T-cell (primary cell): ENCODE data around the gene CLIC3. TPM values are rescaled to one million over a fixed set of nuclear protein-coding genes. Genes with fewer than 3 reads are reported as not detected.

Experiments used
- ATAC-seq, 4 experiments: fragments of 200-7000 bp in 3 of 4; fragments of 150-1000 bp in 1 of 4; cut with Tn5 transposase; replicated peaks in 1 of 4; 1 replicate in 3 of 4; 2 replicates in 1 of 4; pipeline ENCODE4 v1.10.0; 2021; ENCODE audit warnings: moderate library complexity in 3 of 4, mild to moderate bottlenecking in 2 of 4, moderate number of reproducible peaks in 1 of 4
- CTCF ChIA-PET, 2 donors: fragments of 300-600 bp; sonication (Branson Sonifier 250); formaldehyde crosslinking; loops; one replicate each; lab custom pipeline; 2022; ENCODE audit warnings: antibody characterized with exemption in 2 of 2; lab: Charles Lee
- POLR2A ChIA-PET, 2 donors: fragments of 300-600 bp; sonication (Branson Sonifier 250); formaldehyde crosslinking; loops; one replicate each; lab custom pipeline; 2022; ENCODE audit warnings: antibody characterized with exemption in 2 of 2; lab: Charles Lee
- DNase-seq, 35 experiments: peaks; one replicate each; pipeline versions ENCODE4 v3.0.0 to v3.0.0-alpha.2; 2013 to 2023
- H3K27ac ChIP-seq: one replicate; pipeline ENCODE4 v1.5.1; 2013; ENCODE audit warnings: low read length
- H3K27me3 ChIP-seq, 2 experiments: replicated peaks in 1 of 2; 1 replicate in 1 of 2; 2 replicates in 1 of 2; pipeline versions ENCODE4 v1.6.1 to v1.7.0; 2013; ENCODE audit warnings: low read length in 1 of 2, mixed read lengths in 1 of 2; ENCODE audit not compliant: control insufficient read depth in 2 of 2, insufficient read depth in 2 of 2; ENCODE audit errors: extremely low read depth in 1 of 2
- H3K36me3 ChIP-seq, 2 donors: 1 replicate in 1 of 2; 2 replicates in 1 of 2; pipeline versions ENCODE4 v1.6.1 to v1.7.0; 2013; ENCODE audit warnings: low read length in 1 of 2; ENCODE audit not compliant: control insufficient read depth in 2 of 2, insufficient read depth in 1 of 2; ENCODE audit errors: extremely low read depth in 1 of 2
- H3K4me1 ChIP-seq, 2 experiments: 1 replicate in 1 of 2; 2 replicates in 1 of 2; pipeline versions ENCODE4 v1.6.1 to v1.7.0; 2013; ENCODE audit warnings: low read length in 2 of 2, mixed read lengths in 1 of 2; ENCODE audit not compliant: insufficient read depth in 2 of 2, control insufficient read depth in 1 of 2; ENCODE audit errors: extremely low read depth in 1 of 2
- H3K4me3 ChIP-seq, 2 donors: 1 replicate in 1 of 2; 2 replicates in 1 of 2; pipeline versions ENCODE4 v1.5.1 to v1.7.0; 2013; ENCODE audit warnings: mild to moderate bottlenecking in 2 of 2, low read length in 1 of 2, moderate library complexity in 1 of 2; ENCODE audit not compliant: control insufficient read depth in 1 of 2; ENCODE audit errors: extremely low read depth in 1 of 2
- H3K9me3 ChIP-seq: 2 replicates; pipeline ENCODE4 v1.7.0; 2013
- H3K27ac Mint-ChIP-seq, 2 donors: one replicate each; pipeline ENCODE4 v1.8.0; 2020 to 2021; ENCODE audit warnings: mild to moderate bottlenecking in 2 of 2, mixed read lengths in 2 of 2
- H3K27me3 Mint-ChIP-seq, 2 donors: one replicate each; pipeline ENCODE4 v1.8.0; 2021 to 2022; ENCODE audit warnings: mixed read lengths in 2 of 2
- H3K36me3 Mint-ChIP-seq: one replicate; pipeline ENCODE4 v1.8.0; 2021; ENCODE audit warnings: mixed read lengths
- H3K4me1 Mint-ChIP-seq, 3 donors: one replicate each; pipeline ENCODE4 v1.8.0; 2020 to 2022; ENCODE audit warnings: mixed read lengths in 3 of 3, mild to moderate bottlenecking in 1 of 3
- H3K4me3 Mint-ChIP-seq, 3 donors: one replicate each; pipeline ENCODE4 v1.8.0; 2020 to 2022; ENCODE audit warnings: mild to moderate bottlenecking in 3 of 3, mixed read lengths in 3 of 3, moderate library complexity in 3 of 3
- H3K9me3 Mint-ChIP-seq, 3 donors: one replicate each; pipeline ENCODE4 v1.8.0; 2020 to 2022; ENCODE audit warnings: mixed read lengths in 3 of 3
- WGBS: methylation state at CpG from one replicate; pipeline ENCODE4 v1.1.5; 2013; ENCODE audit warnings: missing lambda C conversion rate; ENCODE audit not compliant: insufficient coverage; 5-methylcytosine and 5-hydroxymethylcytosine counted together
- total RNA-seq, 35 experiments: library from RNA in 6 of 35; stranded (reverse) in 6 of 35; fragments of 120-200 nt in 1 of 35; gene quantifications; one replicate each; pipeline versions ENCODE4 v1.2.1 to v1.2.4 and lab custom pipeline; 2013 to 2026

The CLIC3 gene
- total RNA-seq, 5 donors from 2014 or later (not counting 1 experiment from before 2014, with no cell fraction given) = 5.4 to 24.7 (median 8.0) TPM

- Histone ChIP-seq H3K4me1 (peaks cover 5 to 58% of the 10 kb centered on the region in 2 experiments), H3K36me3 (no peaks in the 10 kb centered on the region), H3K9me3 (no peaks in the 10 kb centered on the region), H3K4me3 (no peak overlapping the region), H3K27me3 (peaks cover 0 to 20% of the 10 kb centered on the region in 2 experiments), H3K27ac (no peak overlapping the region)
- no peak for DNase-seq
- Mint-ChIP-seq H3K4me3 (no peak overlapping the region), H3K9me3 (no peaks in the 10 kb centered on the region), H3K36me3 (no peaks in the 10 kb centered on the region), H3K27ac (no peak overlapping the region), H3K27me3 (peaks cover 0 to 4% of the 10 kb centered on the region in 2 donors), H3K4me1 (peaks cover 18 to 32% (median 28%) of the 10 kb centered on the region in 3 donors)
- 84% methylated on average over 7 of the region's 20 CpGs for WGBS
- ChIA-PET CTCF (no interaction called here), POLR2A (no interaction called here)
- ATAC-seq = no peak
Observed at GRCh38 chr9:137001857-137002645, 5.7 kb upstream of the CLIC3 start.

GRCh38 chr9:137000177-137000930 is 4.0 kb upstream of the CLIC3 start:
- H3K27ac ChIP-seq = peak overlapping the region; percentile 59
- H3K9me3 ChIP-seq = no peaks in the 10 kb centered on the region
- Mint-ChIP-seq H3K9me3 (no peaks in the 10 kb centered on the region), H3K4me3 (peak overlapping the region; percentile 7 to 28 (median 25)), H3K27ac (peak overlapping the region; percentile 84 to 93), H3K27me3 (peaks cover 0 to 4% of the 10 kb centered on the region in 2 donors), H3K36me3 (no peaks in the 10 kb centered on the region), H3K4me1 (peaks cover 26 to 40% (median 36%) of the 10 kb centered on the region in 3 donors)
- 23% methylated on average over 5 of the region's 10 CpGs for WGBS
- peaks cover 13 to 64% of the 10 kb centered on the region in 2 experiments for H3K4me1 ChIP-seq
- no peaks in the 10 kb centered on the region for H3K36me3 ChIP-seq
- POLR2A ChIA-PET = no interaction called here
- CTCF ChIA-PET = interaction anchor here in 1 of 2 donors (1.1 kb wide), 1 partner anchor 29 kb away, joined by 3 read pairs; no protein-coding TSS in a partner anchor
- H3K4me3 ChIP-seq = no peak overlapping the region
- peak in 7 of 35 experiments; percentile 15 to 63 (median 21) for DNase-seq
- ATAC-seq = peak in 3 of 4 experiments; percentile 13 to 35 (median 18)
- H3K27me3 ChIP-seq = peaks cover 0 to 33% of the 10 kb centered on the region in 2 experiments

DNA sequence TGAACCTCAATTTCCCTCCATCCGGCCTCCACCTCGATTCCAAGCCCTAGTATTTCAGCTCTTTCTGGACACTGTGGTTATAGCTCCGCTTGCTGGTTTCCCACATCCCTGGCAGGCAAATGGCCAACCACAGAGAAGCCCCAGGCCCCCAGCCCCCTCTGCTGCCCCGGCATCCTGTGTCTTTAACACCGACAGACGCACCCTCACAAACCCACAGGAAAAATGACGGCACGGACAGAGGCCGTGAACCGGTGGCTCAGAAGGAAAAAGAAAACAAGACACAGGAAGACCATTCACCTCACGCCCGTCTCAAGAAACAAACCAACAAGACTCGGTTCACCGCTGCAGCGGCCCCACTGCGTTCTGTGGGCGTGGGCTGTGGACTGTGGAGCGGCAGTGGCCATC is 1.5 kb upstream of the CLIC3 start:
- CTCF ChIA-PET = no interaction called here
- H3K4me1 ChIP-seq = peaks cover 22 to 84% of the 10 kb centered on the region in 2 experiments

DNA sequence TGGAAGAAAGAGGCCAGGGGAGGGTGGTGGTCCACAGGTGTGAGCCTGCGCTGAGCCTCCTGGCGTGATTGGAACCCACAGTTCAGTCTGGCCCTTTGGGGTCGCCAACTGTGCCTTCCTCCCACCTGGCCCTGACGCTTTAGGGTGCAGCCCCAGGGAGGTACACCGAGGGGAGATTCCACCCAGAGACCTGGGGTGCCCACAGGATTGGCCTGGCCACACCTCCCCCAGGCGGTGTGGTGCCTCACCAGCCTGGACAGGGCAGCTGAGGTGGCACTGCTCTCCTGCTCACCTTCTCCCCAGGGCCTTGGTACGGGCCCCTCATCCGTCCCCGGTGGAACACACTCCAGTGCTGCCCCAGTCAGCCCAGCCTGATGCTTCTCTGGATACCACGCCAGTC is 1.0 kb upstream of the CLIC3 start:
- Histone ChIP-seq H3K9me3 (no peaks in the 10 kb centered on the region), H3K27ac (peak overlapping the region; percentile 80), H3K4me3 (peak overlapping the region in 1 of 2 donors; percentile 40), H3K36me3 (peaks cover 4 to 13% of the 10 kb centered on the region in 2 donors), H3K27me3 (peaks cover 0 to 33% of the 10 kb centered on the region in 2 experiments), H3K4me1 (peaks cover 22 to 89% of the 10 kb centered on the region in 2 experiments)
- WGBS = 58% methylated on average over 10 of the region's 10 CpGs
- Mint-ChIP-seq H3K4me1 (peaks cover 25 to 49% (median 47%) of the 10 kb centered on the region in 3 donors), H3K36me3 (peaks cover 3% of the 10 kb centered on the region), H3K4me3 (peak overlapping the region; percentile 64 to 76 (median 72)), H3K27ac (peak overlapping the region; percentile 91 to 95), H3K27me3 (peaks cover 0 to 4% of the 10 kb centered on the region in 2 donors), H3K9me3 (no peaks in the 10 kb centered on the region)
- CTCF ChIA-PET = interaction anchor here in 1 of 2 donors (1.6 kb wide), 1 partner anchor 155 kb away, joined by 3 read pairs; the partner anchor contains the start of gene AJM1
- peak in 1 of 35 experiments; percentile 35 for DNase-seq
- ATAC-seq = no peak
- POLR2A ChIA-PET = no interaction called here

More for the DNA sequence above, 1.5 kb upstream of the CLIC3 start:
- H3K27me3 Mint-ChIP-seq = peaks cover 0 to 4% of the 10 kb centered on the region in 2 donors
- peak overlapping the region; percentile 91 to 95 for H3K27ac Mint-ChIP-seq
- peak overlapping the region; percentile 64 to 76 (median 72) for H3K4me3 Mint-ChIP-seq
- POLR2A ChIA-PET = no interaction called here
- peaks cover 3% of the 10 kb centered on the region for H3K36me3 Mint-ChIP-seq
- peaks cover 0 to 33% of the 10 kb centered on the region in 2 experiments for H3K27me3 ChIP-seq
- no peaks in the 10 kb centered on the region for H3K9me3 Mint-ChIP-seq
- H3K9me3 ChIP-seq = no peaks in the 10 kb centered on the region
- peaks cover 4 to 13% of the 10 kb centered on the region in 2 donors for H3K36me3 ChIP-seq
- peaks cover 25 to 48% (median 47%) of the 10 kb centered on the region in 3 donors for H3K4me1 Mint-ChIP-seq
- peak overlapping the region in 1 of 2 donors; percentile 40 for H3K4me3 ChIP-seq
- H3K27ac ChIP-seq = peak overlapping the region; percentile 80
- DNase-seq = peak in 23 of 35 experiments; percentile 6 to 66 (median 37)
- WGBS = 8% methylated on average over 17 of the region's 18 CpGs
- peak in 2 of 4 experiments; percentile 10 for ATAC-seq

DNA sequence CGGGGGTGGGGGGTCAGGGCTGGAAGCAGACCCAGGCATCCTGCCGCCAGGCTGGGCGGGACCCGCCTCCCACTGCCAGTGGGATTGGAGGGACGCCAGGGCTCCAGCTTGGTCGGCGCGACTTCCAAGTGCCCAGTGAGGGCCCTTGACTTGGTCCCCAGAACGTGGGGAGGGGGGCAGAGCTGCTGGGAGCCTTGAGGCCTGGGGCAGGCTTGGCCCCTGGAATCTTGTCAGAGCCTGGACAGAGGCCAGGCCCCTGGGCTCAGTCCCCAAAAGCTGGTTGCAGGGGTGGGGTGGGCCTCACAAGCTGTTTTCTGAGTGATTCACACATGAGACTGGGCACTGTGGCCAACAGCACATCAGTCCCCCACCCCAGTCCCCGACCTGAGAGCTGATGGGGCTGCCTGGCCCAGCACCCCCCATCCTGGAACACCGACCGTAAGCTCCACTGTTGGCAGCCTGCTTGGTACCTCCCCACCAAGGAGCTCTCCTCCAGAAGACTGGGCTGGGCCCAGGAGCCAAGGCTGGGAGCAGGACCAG is 526 bp downstream of the CLIC3 start:
- Mint-ChIP-seq H3K4me3 (peak overlapping the region; percentile 67 to 70 (median 67)), H3K4me1 (peaks cover 31 to 58% (median 54%) of the 10 kb centered on the region in 3 donors), H3K36me3 (peaks cover 3% of the 10 kb centered on the region), H3K9me3 (no peaks in the 10 kb centered on the region), H3K27ac (peak overlapping the region; percentile 78 to 83), H3K27me3 (peaks cover 0 to 4% of the 10 kb centered on the region in 2 donors)
- Histone ChIP-seq H3K4me1 (peaks cover 22 to 91% of the 10 kb centered on the region in 2 experiments), H3K27ac (peak overlapping the region; percentile 80), H3K4me3 (peak overlapping the region; percentile 40 to 57), H3K27me3 (peaks cover 0 to 28% of the 10 kb centered on the region in 2 experiments), H3K36me3 (peaks cover 4 to 13% of the 10 kb centered on the region in 2 donors), H3K9me3 (no peaks in the 10 kb centered on the region)
- 59% methylated on average over 10 of the region's 12 CpGs for WGBS
- no peak for DNase-seq
- no peak for ATAC-seq
- ChIA-PET CTCF (interaction anchor here in 1 of 2 donors (0.5 to 1.6 kb wide), 4 partner anchors 18 to 154 kb away, joined by 3 to 6 read pairs (median 4); partner anchors contain the start of gene AJM1), POLR2A (interaction anchor here in 1 of 2 donors (0.5 kb wide), 1 partner anchor 117 kb away, joined by 3 read pairs; no protein-coding TSS in a partner anchor)
